Keratinocyte (primary cell): Measurements from ENCODE around the gene VILL. TPM values are rescaled to one million over a fixed set of nuclear protein-coding genes. Genes with fewer than 3 reads are reported as not detected.

Source experiments
- DNase-seq: peaks from one replicate; pipeline ENCODE4 v3.0.0-alpha.2; 2011; ENCODE audit warnings: low read depth, missing footprints, low spot score
- FAIRE-seq: peaks from 2 replicates; lab custom pipeline; 2011; peaks lifted over from hg19 to GRCh38; lab: Jason Lieb, UNC
- H2AFZ ChIP-seq: 2 replicates; pipeline ENCODE4 v1.6.0; 2012; ENCODE audit warnings: low read length, control low read depth, inconsistent platforms; ENCODE audit not compliant: control insufficient read depth
- H3K27ac ChIP-seq: 2 replicates; pipeline ENCODE4 v1.5.1; 2011; ENCODE audit warnings: low read length; ENCODE audit not compliant: control insufficient read depth, insufficient read depth
- H3K27me3 ChIP-seq: 3 replicates; pipeline ENCODE4 v1.6.0; 2011; ENCODE audit warnings: low read length; ENCODE audit not compliant: control insufficient read depth, insufficient read depth; ENCODE audit errors: extremely low read depth
- H3K36me3 ChIP-seq, 2 experiments: 2 replicates in 1 of 2; 3 replicates in 1 of 2; pipeline ENCODE4 v1.5.1; 2011; ENCODE audit warnings: low read length in 2 of 2, mild to moderate bottlenecking in 1 of 2; ENCODE audit not compliant: control insufficient read depth in 2 of 2, insufficient read depth in 2 of 2; ENCODE audit errors: extremely low read depth in 1 of 2
- H3K4me1 ChIP-seq: 3 replicates; pipeline ENCODE4 v1.5.1; 2011; ENCODE audit warnings: low read length; ENCODE audit not compliant: control insufficient read depth, insufficient read depth; ENCODE audit errors: extremely low read depth
- H3K4me2 ChIP-seq: 3 replicates; pipeline ENCODE4 v1.6.0; 2011; ENCODE audit warnings: low read depth, low read length; ENCODE audit not compliant: control insufficient read depth, insufficient read depth; ENCODE audit errors: extremely low read depth
- H3K4me3 ChIP-seq, 3 experiments: fragments of 200-600 bp in 1 of 3; sonication (generic) in 1 of 3; 2 replicates in 2 of 3; 3 replicates in 1 of 3; pipeline ENCODE4 v1.5.1; 2011 to 2016; ENCODE audit warnings: low read length in 3 of 3, mild to moderate bottlenecking in 3 of 3, control low read depth in 2 of 3, inconsistent platforms in 1 of 3, low read depth in 1 of 3, mixed read lengths in 1 of 3, mixed run types in 1 of 3, moderate library complexity in 1 of 3; ENCODE audit not compliant: control insufficient read depth in 2 of 3, insufficient read depth in 2 of 3; ENCODE audit errors: extremely low read depth in 1 of 3
- H3K79me2 ChIP-seq: 2 replicates; pipeline ENCODE4 v1.6.0; 2012; ENCODE audit warnings: low read length; ENCODE audit not compliant: control insufficient read depth, insufficient read depth
- H3K9ac ChIP-seq: 3 replicates; pipeline ENCODE4 v1.6.0; 2011; ENCODE audit warnings: low read length; ENCODE audit not compliant: control insufficient read depth, insufficient read depth; ENCODE audit errors: extremely low read depth
- H3K9me1 ChIP-seq: 3 replicates; pipeline ENCODE4 v1.6.0; 2011; ENCODE audit warnings: low read length; ENCODE audit not compliant: control insufficient read depth, insufficient read depth; ENCODE audit errors: extremely low read depth
- H3K9me3 ChIP-seq: 2 replicates; pipeline ENCODE4 v1.5.1; 2012; ENCODE audit warnings: low read depth, low read length; ENCODE audit not compliant: control insufficient read depth
- H4K20me1 ChIP-seq: 3 replicates; pipeline ENCODE4 v1.6.0; 2011; ENCODE audit warnings: low read length; ENCODE audit not compliant: control insufficient read depth, insufficient read depth; ENCODE audit errors: extremely low read depth
- EZH2 ChIP-seq: IDR thresholded peaks from one replicate; pipeline ENCODE4 v1.6.1; 2012; ENCODE audit warnings: inconsistent platforms, mild to moderate bottlenecking, low read length, moderate library complexity
- dilution Hi-C: fragments of 300-500 bp; cut with MboI; formaldehyde crosslinking; loops from one replicate; pipeline ENCODE4 v1.7.0; 2020; ENCODE audit warnings: low sequenced_read_pairs; ENCODE audit not compliant: extremely low pct_ligation_motif_present
- polyA plus RNA-seq, 5 experiments: library from polyadenylated mRNA; depleted of rRNA in 3 of 5; stranded (reverse) in 3 of 5; stranded (forward) in 1 of 5; unstranded in 1 of 5; fragments of >200 nt; gene quantifications; 1 replicate in 1 of 5; 2 replicates in 3 of 5; 3 replicates in 1 of 5; pipeline versions ENCODE4 v1.2.1 to v1.2.3, GENCODE V29; 2011 to 2012; ENCODE audit warnings: missing spikeins in 2 of 5, low read depth in 1 of 5, low replicate concordance in 1 of 5
- TF ChIP-seq, protein P1 (sequence below), 3 experiments: IDR thresholded peaks in 1 of 3; conservative IDR thresholded peaks in 1 of 3; optimal IDR thresholded peaks in 1 of 3; 2 replicates in 2 of 3; 3 replicates in 1 of 3; pipeline versions ENCODE3 to v1.5.1; 2011; ENCODE audit warnings: low read length in 3 of 3, mild to moderate bottlenecking in 3 of 3, moderate library complexity in 2 of 3, control low read depth in 1 of 3, inconsistent platforms in 1 of 3; ENCODE audit not compliant: insufficient read depth in 2 of 3; ENCODE audit errors: extremely low read depth in 1 of 3

The VILL gene
- polyA plus RNA-seq, 1 donor (not counting 4 experiments of a cell fraction or from before 2014, with no cell fraction given), result 2.1 TPM

DNA sequence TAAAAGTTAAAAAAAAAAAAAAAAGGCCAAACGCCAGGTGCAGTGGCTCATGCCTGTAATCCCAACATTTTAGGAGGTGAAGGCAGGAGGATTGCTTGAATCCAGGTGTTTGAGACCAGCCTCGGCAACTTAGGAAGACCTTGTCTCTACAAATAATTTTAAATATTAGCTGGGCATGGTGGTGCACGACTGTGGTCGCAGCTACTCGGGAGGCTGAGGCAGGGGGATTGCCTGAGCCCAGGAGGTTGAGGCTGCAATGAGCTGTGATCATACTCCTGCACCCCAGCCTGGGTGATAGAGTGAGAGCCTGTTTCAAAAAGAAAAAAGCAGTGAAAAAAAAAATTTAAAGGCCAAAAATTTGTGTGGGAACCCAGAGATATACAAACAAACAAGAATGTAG lies 45.7 kb downstream of the VILL start:
- no peak overlapping the region for H3K4me2 ChIP-seq
- H3K4me3 ChIP-seq, result no peak overlapping the region
- no peak overlapping the region for H3K9ac ChIP-seq
- no peak for TF ChIP-seq EZH2
- TF ChIP-seq, protein P1, sequence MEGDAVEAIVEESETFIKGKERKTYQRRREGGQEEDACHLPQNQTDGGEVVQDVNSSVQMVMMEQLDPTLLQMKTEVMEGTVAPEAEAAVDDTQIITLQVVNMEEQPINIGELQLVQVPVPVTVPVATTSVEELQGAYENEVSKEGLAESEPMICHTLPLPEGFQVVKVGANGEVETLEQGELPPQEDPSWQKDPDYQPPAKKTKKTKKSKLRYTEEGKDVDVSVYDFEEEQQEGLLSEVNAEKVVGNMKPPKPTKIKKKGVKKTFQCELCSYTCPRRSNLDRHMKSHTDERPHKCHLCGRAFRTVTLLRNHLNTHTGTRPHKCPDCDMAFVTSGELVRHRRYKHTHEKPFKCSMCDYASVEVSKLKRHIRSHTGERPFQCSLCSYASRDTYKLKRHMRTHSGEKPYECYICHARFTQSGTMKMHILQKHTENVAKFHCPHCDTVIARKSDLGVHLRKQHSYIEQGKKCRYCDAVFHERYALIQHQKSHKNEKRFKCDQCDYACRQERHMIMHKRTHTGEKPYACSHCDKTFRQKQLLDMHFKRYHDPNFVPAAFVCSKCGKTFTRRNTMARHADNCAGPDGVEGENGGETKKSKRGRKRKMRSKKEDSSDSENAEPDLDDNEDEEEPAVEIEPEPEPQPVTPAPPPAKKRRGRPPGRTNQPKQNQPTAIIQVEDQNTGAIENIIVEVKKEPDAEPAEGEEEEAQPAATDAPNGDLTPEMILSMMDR (optimal IDR thresholded peaks at IDR 0.05 in 1 of 3, IDR thresholded peaks at IDR 0.05 in 1 of 3, conservative IDR thresholded peaks at IDR 0.05 in 1 of 3; ENCODE audit: extremely low read depth in 1 of 3, insufficient read depth in 2 of 3, low read length in 3 of 3), result no peak
- H3K9me3 ChIP-seq, result no peaks in the 10 kb centered on the region
- FAIRE-seq (no peak), DNase-seq (no peak)
- no peak overlapping the region for H3K27ac ChIP-seq
- no peaks in the 10 kb centered on the region for H4K20me1 ChIP-seq
- no peaks in the 10 kb centered on the region for H3K79me2 ChIP-seq
- H3K27me3 ChIP-seq, result no peaks in the 10 kb centered on the region
- peaks cover 26% of the 10 kb centered on the region for H3K4me1 ChIP-seq
- H2AFZ ChIP-seq, result no peak overlapping the region
- dilution Hi-C loops, result no loop called here
- H3K36me3 ChIP-seq, result no peaks in the 10 kb centered on the region
- H3K9me1 ChIP-seq, result no peaks in the 10 kb centered on the region

- H3K4me2 ChIP-seq, result no peak overlapping the region
- H3K9ac ChIP-seq, result no peak overlapping the region
- no peak overlapping the region for H3K27ac ChIP-seq
- H3K36me3 ChIP-seq, result no peaks in the 10 kb centered on the region
- H3K4me1 ChIP-seq, result peaks cover 20% of the 10 kb centered on the region
- H4K20me1 ChIP-seq, result no peaks in the 10 kb centered on the region
- dilution Hi-C loops, result no loop called here
- no peaks in the 10 kb centered on the region for H3K27me3 ChIP-seq
- FAIRE-seq (no peak), DNase-seq (no peak)
- no peak for TF ChIP-seq EZH2
- TF ChIP-seq, protein P1 (optimal IDR thresholded peaks at IDR 0.05 in 1 of 3, IDR thresholded peaks at IDR 0.05 in 1 of 3, conservative IDR thresholded peaks at IDR 0.05 in 1 of 3; ENCODE audit: extremely low read depth in 1 of 3, insufficient read depth in 2 of 3, low read length in 3 of 3), result no peak
- no peaks in the 10 kb centered on the region for H3K9me1 ChIP-seq
- no peaks in the 10 kb centered on the region for H3K9me3 ChIP-seq
- H3K4me3 ChIP-seq, result no peak overlapping the region
- no peak overlapping the region for H2AFZ ChIP-seq
- no peaks in the 10 kb centered on the region for H3K79me2 ChIP-seq
Observed at GRCh38 chr3:38036906-38037305, 46.3 kb downstream of the VILL start.
